ENCODE results near the gene PPP2R2C.

PPP2R2C gene

DNA sequence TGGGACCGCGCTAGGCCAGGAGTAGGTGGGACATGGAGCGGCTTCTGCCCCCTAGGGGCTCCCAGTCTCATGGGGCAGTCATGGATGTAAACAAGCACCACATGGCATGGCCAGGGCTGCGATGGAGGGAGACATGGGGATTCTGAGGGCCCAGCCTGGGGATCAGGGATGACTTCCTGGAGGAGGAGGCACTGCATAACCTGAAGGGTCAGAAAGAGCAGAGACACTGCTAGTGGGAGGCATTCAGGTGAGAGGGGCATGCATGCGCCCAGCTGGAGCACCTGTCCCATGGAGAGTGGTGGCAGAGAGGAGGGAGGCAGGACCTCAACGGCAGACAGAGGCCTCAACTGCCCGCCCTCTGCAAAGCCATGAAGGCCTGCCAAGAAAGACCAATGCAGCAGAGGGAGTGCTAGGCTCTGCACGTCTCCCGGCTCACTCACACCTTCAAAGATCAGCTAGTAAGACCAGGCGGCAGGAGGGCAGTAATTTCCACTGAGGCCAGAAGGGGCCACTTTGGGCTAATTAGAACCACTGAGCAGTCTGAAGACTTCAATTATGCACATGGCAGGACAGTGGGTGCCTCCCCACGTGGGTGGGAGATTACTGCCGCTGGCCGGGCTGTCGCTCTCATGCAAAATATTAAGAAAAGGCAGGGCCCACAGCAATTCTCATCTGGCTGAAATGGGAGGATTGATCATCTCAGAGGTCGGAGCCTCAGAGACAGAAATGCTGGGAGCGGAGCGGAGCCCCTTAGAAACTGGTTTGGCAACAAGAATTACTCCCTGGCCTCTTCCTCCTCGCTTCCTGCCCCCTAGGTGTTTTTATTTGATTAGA is 69.6 kb downstream of the PPP2R2C start:
- no peaks in the 10 kb centered on the region for H3K9me3 ChIP-seq (ENCODE audit: control insufficient read depth, insufficient read depth, low read depth, low read length)
- TF ChIP-seq, protein P1, sequence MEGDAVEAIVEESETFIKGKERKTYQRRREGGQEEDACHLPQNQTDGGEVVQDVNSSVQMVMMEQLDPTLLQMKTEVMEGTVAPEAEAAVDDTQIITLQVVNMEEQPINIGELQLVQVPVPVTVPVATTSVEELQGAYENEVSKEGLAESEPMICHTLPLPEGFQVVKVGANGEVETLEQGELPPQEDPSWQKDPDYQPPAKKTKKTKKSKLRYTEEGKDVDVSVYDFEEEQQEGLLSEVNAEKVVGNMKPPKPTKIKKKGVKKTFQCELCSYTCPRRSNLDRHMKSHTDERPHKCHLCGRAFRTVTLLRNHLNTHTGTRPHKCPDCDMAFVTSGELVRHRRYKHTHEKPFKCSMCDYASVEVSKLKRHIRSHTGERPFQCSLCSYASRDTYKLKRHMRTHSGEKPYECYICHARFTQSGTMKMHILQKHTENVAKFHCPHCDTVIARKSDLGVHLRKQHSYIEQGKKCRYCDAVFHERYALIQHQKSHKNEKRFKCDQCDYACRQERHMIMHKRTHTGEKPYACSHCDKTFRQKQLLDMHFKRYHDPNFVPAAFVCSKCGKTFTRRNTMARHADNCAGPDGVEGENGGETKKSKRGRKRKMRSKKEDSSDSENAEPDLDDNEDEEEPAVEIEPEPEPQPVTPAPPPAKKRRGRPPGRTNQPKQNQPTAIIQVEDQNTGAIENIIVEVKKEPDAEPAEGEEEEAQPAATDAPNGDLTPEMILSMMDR (tag by site-specific recombination; IDR thresholded peaks at IDR 0.05), result 0 out of 2 replicates have a peak, but pooled peaks have one; percentile 8
- TF ChIP-seq EGR2 (tag by site-specific recombination; IDR thresholded peaks at IDR 0.05; ENCODE audit: low read depth) (peak; percentile 19; the same call in 1 of the 2 replicates), ZNF560 (tag by site-specific recombination; IDR thresholded peaks at IDR 0.05; ENCODE audit: borderline replicate concordance) (no peak)
- ChIA-PET CTCF (no interaction called here), POLR2A (no interaction called here)
- H3K27ac ChIP-seq (ENCODE audit: extremely low read depth, low read depth, low read length), result no peak overlapping the region
- no peaks in the 10 kb centered on the region for H3K4me1 ChIP-seq (ENCODE audit: control insufficient read depth, insufficient read depth, low read length)
- no peak overlapping the region for H3K4me3 ChIP-seq (ENCODE audit: low read depth, low read length)
- H3K36me3 ChIP-seq (ENCODE audit: control insufficient read depth in 2 of 2, insufficient read depth in 1 of 2, low read length in 2 of 2), result no peaks in the 10 kb centered on the region

DNA sequence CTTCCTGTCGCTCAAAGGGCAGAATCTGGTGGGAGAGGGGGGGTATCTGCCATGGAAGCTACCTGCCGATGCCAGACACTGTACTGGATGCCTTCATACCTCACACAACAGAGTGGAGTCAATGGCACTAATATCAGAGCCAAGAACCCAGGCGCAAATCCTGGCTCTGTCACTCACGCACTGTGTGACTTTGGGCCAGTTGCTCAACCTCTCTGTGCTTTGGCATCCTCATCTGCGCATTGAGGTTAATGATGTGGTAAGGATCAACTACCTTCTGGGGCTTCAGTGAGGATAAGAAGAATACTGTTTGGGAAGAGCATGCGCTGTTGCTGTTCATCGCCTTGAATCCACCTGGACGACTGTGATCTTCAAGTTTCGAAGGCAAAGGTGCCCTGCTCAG is 70.6 kb downstream of the PPP2R2C start:
- Histone ChIP-seq H3K4me3 (ENCODE audit: low read depth, low read length) (no peak overlapping the region), H3K36me3 (ENCODE audit: control insufficient read depth in 2 of 2, insufficient read depth in 1 of 2, low read length in 2 of 2) (no peaks in the 10 kb centered on the region), H3K27ac (ENCODE audit: extremely low read depth, low read depth, low read length) (no peak overlapping the region), H3K9me3 (ENCODE audit: control insufficient read depth, insufficient read depth, low read depth, low read length) (no peaks in the 10 kb centered on the region), H3K4me1 (ENCODE audit: control insufficient read depth, insufficient read depth, low read length) (no peaks in the 10 kb centered on the region)
- POLR2A ChIA-PET, result no interaction called here
- CTCF ChIA-PET, result no interaction called here
- 0 out of 2 replicates have a peak, but pooled peaks have one; percentile 43 for TF ChIP-seq ZNF768 (tag by site-specific recombination; IDR thresholded peaks at IDR 0.05)
- no peak for TF ChIP-seq ZNF580 (tag by site-specific recombination; IDR thresholded peaks at IDR 0.05)

- CTCF ChIA-PET, result no interaction called here
Measured at GRCh38 chr4:6396696-6397236, 75.6 kb downstream of the PPP2R2C start.

GRCh38 chr4:6395466-6396228 is 76.8 kb downstream of the PPP2R2C start:
- Histone ChIP-seq H3K36me3 (ENCODE audit: control insufficient read depth in 2 of 2, insufficient read depth in 1 of 2, low read length in 2 of 2) (no peaks in the 10 kb centered on the region), H3K4me3 (ENCODE audit: low read depth, low read length) (no peak overlapping the region), H3K27ac (ENCODE audit: extremely low read depth, low read depth, low read length) (no peak overlapping the region), H3K9me3 (ENCODE audit: control insufficient read depth, insufficient read depth, low read depth, low read length) (no peaks in the 10 kb centered on the region), H3K4me1 (ENCODE audit: control insufficient read depth, insufficient read depth, low read length) (no peaks in the 10 kb centered on the region)
- CTCF ChIA-PET, result no interaction called here
- TF ChIP-seq GLIS1 (tag by site-specific recombination; IDR thresholded peaks at IDR 0.05) (peak; percentile 43), ZNF530 (tag by site-specific recombination; IDR thresholded peaks at IDR 0.05; ENCODE audit: low read depth) (no peak), ZIC2 (tag by site-specific recombination; IDR thresholded peaks at IDR 0.05) (peak; percentile 83)
- POLR2A ChIA-PET, result no interaction called here

More at GRCh38 chr4:6396696-6397236, 75.6 kb downstream of the PPP2R2C start:
- Histone ChIP-seq H3K4me1 (ENCODE audit: control insufficient read depth, insufficient read depth, low read length) (no peaks in the 10 kb centered on the region), H3K9me3 (ENCODE audit: control insufficient read depth, insufficient read depth, low read depth, low read length) (no peaks in the 10 kb centered on the region), H3K4me3 (ENCODE audit: low read depth, low read length) (no peak overlapping the region), H3K36me3 (ENCODE audit: control insufficient read depth in 2 of 2, insufficient read depth in 1 of 2, low read length in 2 of 2) (no peaks in the 10 kb centered on the region), H3K27ac (ENCODE audit: extremely low read depth, low read depth, low read length) (no peak overlapping the region)
- TF ChIP-seq ZNF350 (tag by site-specific recombination; IDR thresholded peaks at IDR 0.05) (no peak), YY2 (tag by site-specific recombination; IDR thresholded peaks at IDR 0.05) (no peak), ZNF843 (tag by site-specific recombination; IDR thresholded peaks at IDR 0.05) (no peak), ZNF404 (tag by site-specific recombination; IDR thresholded peaks at IDR 0.05) (no peak), ZNF112 (tag by site-specific recombination; IDR thresholded peaks at IDR 0.05) (no peak), ZEB2 (tag by site-specific recombination; IDR thresholded peaks at IDR 0.05) (no peak), ZNF184 (tag by site-specific recombination; IDR thresholded peaks at IDR 0.05) (no peak), ZNF791 (tag by site-specific recombination; IDR thresholded peaks at IDR 0.05) (no peak), KLF8 (tag by site-specific recombination; IDR thresholded peaks at IDR 0.05) (no peak)
- POLR2A ChIA-PET, result no interaction called here
